ENCODE measurements around the gene BIRC7.

GRCh38 chr20:63283397-63284082 lies 47.8 kb downstream of the BIRC7 start:
- TF ChIP-seq POLR2AphosphoS5 (IDR thresholded peaks at IDR 0.05; ENCODE audit: low read depth, low read length) (no peak), POLR2A (IDR thresholded peaks at IDR 0.05; ENCODE audit: low read depth, low read length) (no peak)
